Peyer's patch (tissue), 4 donors: Measurements from ENCODE around the gene STIMATE.

Experiments
- CTCF ChIP-seq, 6 experiments: fragments of 450-650 bp in 4 of 6; fragments of 200-600 bp in 2 of 6; sonication (generic) in 1 of 6; IDR thresholded peaks; one replicate each; pipeline ENCODE4 v1.5.1; 2017 to 2019; ENCODE audit warnings: antibody characterized with exemption in 6 of 6, mild to moderate bottlenecking in 3 of 6, moderate library complexity in 1 of 6
- POLR2A ChIP-seq, 2 donors: fragments of 450-650 bp; IDR thresholded peaks; one replicate each; pipeline ENCODE4 v1.5.1; 2017; ENCODE audit warnings: antibody characterized with exemption in 2 of 2, mild to moderate bottlenecking in 2 of 2, moderate library complexity in 2 of 2

GRCh38 chr3:52934630-52935530 lies 37.5 kb upstream of the STIMATE start:
- peak; percentile 56 to 75 (median 70) for TF ChIP-seq CTCF (IDR thresholded peaks at IDR 0.05)
- no peak for TF ChIP-seq POLR2A (IDR thresholded peaks at IDR 0.05)
